ENCODE measurements around the gene KASH5.
"Not testable (repeated sequence)": the region's sequence is repeated elsewhere in the genome, so short reads cannot be mapped to it uniquely, and the experiment has no call there.

The KASH5 gene

DNA sequence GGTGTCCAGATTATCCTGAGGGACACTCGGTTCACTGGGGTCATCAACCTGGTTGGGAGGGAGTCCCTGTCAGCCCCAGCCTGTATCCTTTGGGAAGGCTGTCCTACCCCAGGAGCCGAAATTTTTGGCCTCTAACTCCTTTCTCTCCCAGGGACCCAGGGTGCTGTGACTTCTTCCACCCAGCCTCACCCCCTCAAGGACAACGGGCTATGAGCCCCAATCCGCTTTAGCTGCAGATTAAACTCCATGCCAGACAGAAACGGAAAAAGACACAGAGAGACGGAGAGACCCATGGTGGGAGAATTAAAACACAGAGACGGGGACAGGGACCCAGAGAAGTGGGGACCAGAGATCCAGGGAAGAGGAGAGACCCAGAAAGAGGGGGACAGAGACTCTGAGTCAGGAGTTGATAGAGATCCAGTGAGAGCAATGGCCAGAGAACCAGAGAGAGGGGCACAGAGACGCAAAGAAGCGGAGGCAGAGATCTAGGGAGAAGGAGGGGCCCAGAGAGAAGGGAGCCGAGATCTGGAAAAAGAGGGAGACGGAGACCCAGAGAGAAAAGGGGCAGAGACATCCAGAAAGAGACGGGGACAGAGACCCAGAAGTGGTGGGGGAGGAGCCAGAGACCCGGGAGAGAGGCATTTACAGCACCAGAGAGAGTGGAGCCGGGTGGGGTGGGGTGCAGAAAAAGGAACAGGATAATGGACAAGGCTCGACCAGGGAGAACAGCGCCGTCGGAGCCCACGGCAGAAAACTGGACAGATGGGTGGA is 52.6 kb downstream of the KASH5 start:
- DNase-seq: no peak

DNA sequence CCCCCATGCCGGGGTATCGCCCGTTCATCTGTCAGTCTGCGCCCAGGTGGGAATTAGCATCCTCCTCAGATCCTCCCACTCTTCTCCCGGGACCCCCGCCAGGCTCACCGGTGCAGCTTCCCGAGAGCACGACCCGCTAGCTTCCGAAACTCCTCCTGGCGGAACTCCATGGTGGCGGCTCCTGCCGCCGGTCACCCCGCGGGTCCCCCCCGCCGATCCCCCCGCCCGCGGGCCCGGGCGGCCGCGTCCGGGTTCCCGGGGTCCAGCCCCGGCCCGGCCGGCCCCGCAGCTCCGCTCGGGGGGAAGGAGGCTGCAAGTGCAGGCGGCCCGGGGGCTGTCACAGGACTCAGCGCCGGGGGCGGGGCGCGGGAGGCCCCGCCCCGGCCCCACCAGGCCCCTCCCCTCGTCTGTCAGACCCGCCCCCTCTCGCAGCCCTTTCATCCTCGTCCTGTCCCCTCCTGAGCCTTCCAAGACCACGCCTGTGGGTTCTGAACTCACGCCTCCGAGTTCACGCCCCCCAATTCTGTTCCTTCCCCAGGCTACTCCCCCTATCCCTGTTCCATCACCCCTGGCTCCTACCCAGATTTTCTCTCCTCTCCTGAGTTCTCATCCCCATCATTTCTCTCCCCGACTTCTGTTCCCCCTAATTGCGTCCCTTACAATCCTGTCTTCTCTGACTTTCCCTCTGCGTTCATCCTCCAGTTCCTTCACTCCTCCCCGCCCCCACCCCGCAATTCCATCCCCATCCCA is 53.3 kb downstream of the KASH5 start, which contains the start of gene SLC17A7:
SLC17A7 (minus strand) TSS at position 318 of the 750 bp plus-strand sequence; CDS start at position 170, 148 bp downstream.
- DNase-seq: peak; percentile 42

DNA sequence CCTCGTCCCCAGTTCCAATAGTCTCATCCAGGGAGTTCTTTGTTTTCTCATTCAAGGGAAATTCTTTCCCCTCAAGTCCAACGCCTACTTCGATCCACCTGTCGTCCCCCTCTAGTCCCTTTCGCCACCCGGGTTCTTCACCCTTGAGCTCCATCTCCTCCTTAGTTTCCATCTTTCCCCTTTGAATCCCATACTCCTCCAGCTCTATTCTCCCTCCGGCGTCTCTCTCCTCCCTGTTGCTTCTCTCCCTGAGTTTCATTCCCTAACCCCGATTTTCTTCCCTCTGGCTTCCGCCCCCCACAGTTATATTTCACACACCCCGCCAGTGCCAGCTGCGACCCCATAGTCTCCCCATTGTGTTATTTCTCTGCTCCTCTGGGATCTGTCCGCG is 53.9 kb downstream of the KASH5 start:
- DNase-seq: no peak

DNA sequence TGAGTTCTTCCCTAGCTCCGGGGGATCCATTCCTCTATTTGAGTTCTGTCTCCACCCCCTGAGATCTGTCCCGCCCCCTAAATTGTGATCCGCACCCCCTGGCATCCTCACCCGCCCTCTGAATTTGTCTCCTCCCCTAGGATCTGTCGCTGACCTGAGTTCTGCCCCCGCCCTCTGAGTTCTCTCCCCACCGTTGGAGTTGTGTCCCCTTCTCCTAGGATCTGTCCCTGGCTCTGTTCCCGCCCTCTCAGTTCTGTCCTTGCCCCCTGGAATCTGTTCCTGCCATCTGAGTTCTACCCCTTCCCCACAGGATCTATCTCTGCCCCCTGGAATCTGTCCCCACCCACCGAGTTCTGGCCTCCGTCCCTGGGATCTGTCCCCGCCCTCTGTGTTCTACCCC is 54.3 kb downstream of the KASH5 start:
- peak; percentile 28 for DNase-seq

DNA sequence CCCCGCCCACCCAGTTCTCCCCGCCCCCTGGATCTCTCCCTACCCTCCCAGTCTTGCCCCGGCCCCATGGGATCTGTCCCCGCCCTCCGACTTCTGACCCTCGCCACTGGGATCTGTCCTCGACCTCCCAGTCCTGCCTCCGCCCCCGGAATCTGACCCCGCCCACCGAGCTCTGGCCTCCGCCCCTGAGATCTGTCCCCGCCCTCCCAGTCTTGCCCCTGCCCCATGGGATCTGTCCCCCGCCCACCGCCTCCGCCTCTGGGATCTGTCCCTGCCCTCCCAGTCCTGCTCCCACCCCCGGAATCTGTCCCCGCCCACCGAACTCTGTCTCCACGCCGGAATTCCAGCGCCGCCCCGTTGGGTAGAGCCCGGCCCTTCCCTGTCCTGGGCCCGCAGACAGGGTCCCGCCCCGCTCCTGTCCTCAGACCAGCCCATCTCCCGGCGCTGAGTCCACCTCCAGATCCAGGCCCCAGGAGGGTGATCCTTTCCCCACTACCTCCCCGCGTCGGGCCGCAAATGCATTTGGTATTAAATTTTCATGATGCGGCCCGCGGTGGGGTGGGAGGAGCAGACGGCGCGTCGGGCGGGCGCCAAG is 54.8 kb downstream of the KASH5 start:
- peak; percentile 69 for DNase-seq

DNA sequence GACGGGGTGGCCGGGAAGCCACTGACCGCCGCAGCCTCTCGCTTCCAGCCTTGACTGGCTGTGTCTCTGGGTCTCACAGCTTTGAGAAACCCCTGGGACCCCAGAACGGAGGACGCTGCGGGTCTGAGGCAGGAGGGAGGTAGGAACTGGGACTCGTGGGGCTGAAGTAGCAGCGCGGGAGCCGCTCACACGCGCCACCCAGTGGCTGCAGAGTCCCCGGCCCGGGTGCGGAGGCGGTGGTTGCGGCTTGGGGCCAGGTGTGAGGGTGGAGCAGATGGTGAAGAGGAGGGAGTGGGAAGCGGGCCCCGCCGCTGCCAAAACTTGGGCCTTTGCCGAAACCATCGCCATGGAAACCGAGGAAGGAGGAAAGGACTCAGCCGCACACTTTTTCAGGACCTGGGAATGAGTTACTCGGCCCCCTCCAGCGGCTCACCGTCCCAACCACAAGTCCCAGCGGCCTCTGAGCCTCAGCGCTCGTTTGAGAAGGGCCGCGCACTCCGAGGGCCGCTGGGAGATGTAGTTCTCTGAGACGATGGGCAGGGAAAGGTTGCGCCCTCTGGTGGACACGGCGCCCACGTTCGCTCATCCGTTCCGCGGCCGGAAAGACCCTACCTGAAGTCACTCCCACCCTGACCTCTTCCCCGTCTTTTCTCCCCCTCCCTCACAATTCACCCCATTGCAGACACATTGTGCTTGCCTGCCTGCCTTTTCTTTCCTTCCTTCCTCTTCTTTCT is 55.5 kb downstream of the KASH5 start:
- peak; percentile 93 for DNase-seq

DNA sequence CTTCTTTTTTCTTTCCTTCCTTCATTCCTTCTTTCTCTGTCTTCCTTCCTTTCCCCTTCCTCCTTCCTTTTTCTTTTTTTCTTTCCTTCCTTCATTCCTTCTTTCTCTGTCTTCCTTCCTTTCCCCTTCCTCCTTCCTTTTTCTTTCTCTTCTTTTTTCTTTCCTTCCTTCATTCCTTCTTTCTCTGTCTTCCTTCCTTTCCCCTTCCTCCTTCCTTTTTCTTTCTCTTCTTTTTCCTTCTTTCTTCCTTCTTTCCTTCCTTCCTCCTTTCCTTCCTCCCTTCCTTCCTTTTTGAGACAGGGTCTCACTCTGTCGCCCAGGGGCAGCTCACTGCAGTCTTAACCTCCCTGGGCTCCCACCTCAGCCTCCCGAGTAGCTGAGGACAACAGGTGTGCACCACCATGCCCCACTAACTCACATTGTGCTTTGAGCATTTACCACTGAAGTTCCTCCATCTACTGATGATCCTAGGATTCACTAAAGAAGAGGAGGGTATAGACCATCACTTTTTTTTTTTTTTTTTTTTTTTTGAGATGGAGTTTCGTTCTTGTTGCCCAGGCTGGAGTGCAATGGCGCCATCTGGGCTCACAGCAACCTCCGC is 56.2 kb downstream of the KASH5 start:
- DNase-seq: not testable (repeated sequence)

DNA sequence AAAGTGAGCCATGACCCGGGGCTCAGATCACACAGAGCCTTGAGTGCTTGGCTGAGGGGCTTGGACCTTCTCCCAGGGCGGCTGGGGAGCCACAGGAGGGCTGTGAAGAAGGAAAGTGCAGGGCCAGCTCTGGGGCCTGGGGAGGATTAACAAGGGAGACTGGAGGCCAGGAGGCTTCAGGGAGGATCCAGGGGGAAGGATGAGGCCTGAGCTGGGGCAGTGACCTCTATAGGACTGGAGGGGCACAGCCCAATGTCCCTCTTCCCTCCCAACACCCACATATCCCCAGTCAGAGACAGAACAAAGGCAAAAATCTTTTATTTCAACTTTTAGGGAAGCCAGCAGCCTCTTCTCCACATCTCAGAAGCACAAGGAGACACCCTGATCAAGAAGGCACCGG is 57.9 kb downstream of the KASH5 start:
- DNase-seq: no peak

DNA sequence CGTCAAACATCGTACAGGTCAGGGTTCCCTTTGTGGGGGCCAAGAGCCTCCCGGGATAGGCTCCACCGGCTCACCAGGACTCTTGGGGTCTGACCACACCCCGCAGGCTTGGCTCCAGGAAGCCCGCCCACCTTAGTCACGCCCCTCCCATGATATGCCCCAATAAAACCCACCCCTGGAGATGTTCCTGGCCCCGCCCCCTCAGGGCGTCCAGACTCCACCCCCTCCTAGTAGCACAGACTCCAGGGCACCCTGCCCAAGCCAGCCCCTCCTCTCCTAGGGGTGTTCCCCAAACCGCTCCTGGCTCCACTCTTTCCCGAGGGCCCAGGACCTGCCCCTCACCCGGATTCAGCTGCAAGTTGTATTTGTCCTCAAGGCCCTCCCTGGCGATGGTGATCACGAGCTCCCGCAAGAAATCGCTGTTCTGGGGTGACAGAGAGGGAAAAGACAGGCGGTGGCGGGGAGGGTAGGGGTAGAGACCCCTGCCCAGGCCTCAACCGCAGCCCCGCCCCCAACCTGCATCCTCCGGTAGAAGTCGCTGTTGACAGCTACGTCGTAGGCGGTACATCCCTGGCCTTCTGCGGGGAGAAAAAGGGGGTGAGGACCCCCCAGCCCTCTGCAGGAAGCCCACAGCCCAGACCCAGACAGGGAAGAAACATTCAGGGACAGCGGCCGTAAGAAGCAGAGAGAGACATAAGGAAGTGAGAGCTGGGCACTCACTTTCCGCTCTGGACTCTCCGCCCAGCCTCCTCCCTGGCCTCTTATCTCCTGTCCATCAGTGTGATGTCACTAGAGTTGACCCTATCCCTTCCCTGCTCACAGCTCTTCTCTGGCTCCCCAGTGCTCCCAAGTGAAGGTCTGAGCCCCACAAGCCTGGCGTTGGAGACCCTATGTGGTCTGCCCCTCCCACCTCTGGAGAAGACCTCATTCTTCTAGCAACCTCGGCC is 59.7 kb downstream of the KASH5 start:
- peak; percentile 45 for DNase-seq

DNA sequence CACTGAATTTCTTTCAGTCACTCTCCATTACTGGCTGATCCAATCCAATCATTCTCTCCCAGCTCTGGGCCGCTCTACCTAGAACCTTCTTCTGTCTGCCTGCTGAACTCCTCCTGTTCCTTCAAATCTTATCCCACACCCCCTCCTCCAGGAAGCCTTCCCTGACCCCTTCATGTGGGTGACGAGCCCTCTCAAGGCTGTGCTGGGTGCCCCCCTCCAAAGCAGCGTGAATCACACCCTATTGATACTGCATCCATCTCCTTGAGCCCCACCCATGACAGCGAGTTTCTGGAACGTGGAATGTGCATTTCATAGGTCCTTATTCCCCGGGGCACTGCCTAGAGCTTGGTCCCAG is 60.4 kb downstream of the KASH5 start:
- DNase-seq: no peak

DNA sequence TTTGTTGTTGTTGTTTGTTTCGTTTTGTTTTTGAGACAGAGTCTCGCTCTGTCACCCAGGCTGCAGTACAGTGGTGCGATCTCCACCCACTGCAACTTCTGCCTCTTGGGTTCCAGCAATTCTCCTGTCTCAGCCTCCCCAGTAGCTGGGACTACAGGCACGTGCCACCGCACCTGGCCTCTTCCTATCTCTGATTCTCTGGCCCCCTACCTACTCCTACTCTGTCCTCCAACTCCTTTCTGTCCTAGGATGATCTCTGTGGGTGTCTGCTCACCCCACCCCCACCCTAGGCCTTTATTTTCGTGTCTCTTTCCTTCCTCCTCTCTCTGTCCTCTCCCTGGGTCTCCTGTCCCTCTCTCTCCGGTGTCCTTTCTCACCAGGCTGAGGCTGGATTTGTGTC is 62.4 kb downstream of the KASH5 start:
- DNase-seq: no peak

DNA sequence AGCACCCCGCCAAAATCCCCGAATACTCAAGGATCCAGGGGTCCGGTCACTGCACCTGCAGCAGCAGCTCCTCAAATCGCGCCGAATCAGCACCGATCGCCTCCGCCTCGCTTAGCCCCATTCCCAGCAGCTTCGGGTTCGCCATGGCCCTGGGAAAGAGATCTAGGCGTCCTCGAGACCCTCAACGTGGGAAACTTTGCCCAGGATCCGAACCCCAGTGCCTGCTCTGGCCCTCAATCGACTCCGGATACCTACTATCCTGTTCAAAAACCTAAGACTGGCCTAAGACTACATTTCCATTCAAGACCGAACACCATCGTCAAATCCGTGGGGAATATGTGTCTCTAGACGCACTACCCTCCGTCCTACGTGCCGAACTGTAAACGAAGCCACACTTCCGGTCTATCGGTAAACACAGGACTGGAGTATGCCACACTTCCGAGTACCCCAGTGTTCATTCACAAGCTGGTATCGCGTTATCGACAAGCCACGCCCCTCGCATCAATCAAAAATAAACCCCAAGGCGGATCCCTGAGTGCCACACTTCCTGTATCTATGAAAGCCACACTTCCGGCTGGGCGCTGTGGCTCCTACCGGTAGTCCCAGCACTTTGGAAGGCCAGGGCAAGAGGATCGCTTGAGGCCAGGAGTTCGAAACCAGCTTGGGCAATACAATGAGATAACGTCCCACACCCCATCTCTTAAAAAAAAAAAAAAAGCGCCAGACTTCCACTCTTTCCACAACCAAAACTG is 63.6 kb downstream of the KASH5 start, which contains the start of gene PIH1D1:
PIH1D1 (minus strand) TSS at position 385 of the 752 bp plus-strand sequence; CDS start at position 145, 240 bp downstream.
- peak; percentile 96 for DNase-seq

DNA sequence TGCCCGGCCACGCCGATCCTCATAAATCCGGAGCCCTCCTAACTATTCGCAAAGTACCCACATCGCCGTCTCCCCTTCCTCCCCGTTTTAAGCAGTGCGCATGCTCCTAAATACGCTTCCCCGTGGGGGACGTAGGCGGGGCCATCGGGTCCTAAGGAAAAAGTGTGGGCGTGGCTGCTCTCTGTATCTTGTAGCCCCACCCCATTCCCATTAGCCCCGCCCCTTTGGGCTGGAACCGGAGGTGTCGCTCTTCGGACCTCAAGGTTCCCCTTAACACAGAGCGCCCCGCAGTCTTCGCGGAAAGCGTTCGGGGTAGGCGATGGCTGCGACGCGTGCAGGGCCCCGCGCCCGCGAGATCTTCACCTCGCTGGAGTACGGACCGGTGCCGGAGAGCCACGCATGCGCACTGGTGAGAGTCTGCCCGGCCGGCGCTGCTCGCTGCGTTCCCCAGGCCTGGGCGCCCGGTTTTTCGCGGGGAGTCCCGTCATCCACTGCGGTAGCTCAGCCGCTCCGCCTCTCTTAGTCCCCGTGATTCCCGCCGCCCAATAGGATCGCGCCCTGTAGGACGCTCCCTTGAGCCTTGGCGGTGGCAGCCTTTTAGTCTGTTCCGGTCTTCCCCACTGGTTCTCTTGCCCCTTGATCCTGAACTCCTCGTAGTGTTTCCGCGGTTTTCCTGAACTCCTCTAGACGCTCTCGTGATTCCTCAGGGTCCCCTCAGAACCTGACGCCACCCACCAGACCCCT is 65.1 kb downstream of the KASH5 start, which contains the start of gene ALDH16A1:
ALDH16A1 (plus strand) TSS at position 213 of the 744 bp plus-strand sequence; CDS start at position 320, 107 bp downstream.
- DNase-seq: peak; percentile 99

DNA sequence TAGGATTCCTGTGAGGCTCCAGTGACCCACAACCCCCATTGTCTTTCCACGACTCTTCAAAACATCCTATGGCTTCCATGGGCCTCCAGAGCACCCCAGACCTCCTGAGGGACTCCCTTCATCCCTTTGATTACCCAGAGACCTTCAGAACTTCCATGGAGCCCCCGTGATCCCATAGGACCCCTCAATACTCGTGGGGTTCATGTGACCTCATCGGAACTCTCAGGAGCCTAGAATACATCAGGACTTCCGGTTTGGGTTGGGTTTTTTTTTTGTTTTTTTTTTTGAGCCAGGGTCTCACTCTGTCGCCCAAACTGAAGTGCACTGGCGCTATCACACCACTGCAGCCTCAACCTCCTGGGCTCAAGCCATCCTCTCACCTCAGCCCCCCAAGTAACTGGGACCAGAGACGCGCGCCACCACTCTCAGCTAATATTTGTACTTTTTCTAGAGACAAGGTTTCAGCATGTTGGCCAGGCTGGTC is 65.8 kb downstream of the KASH5 start:
- no peak for DNase-seq

DNA sequence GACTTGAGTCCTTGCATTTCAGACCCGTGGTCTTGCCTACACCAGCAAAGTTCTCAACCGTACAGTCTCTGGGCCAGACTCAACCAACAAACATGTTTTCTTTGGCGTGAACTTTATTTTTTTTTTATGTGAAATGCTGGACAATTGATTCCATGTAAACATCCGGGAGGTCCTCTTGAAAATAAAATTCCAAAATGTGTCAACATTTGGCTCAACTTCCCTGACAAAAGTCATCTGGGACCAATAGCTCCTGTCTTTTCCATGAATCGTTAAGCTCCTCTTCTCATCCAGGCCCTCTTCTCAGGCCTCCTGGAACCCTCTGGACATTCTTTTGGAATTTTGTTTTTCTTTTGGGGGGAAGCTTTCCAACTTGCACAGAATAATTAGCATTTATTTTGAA is 67.7 kb downstream of the KASH5 start:
- no peak for DNase-seq

DNA sequence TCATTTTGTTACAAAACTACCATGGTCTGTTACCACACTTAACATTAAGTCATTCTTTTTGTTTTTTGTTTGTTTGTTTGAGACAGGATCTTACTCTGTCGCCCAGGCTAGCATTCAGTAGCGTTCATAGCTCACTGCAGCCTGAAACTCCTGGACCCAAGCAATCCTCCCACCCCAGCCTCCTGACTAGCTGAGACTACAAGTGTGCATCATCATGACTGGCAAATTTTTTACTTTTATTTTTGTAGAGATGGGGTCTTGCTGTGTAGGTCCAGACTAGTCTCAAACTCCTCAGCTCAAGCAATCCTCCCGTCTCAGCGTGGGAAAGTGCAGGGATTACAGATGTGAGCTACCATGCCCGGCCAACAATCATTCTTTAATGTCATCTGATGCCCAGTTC is 68.3 kb downstream of the KASH5 start:
- DNase-seq: no peak

DNA sequence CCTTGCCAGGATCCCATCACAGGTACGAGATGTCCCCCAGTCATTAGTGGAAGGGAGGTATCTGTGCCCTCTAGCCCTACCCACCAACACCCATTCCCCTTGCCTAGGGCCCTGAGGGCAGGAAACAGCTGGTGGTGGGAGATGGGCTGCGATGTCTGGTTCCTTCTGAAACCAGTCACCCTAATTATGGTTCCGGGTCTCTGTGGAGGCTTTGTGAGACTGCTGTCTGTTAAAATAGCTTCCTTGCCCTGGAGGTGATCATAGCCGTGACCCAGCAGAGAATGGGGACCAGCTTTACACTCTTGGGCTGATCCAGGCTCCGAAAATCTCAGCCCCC is 70.5 kb downstream of the KASH5 start:
- no peak for DNase-seq

DNA sequence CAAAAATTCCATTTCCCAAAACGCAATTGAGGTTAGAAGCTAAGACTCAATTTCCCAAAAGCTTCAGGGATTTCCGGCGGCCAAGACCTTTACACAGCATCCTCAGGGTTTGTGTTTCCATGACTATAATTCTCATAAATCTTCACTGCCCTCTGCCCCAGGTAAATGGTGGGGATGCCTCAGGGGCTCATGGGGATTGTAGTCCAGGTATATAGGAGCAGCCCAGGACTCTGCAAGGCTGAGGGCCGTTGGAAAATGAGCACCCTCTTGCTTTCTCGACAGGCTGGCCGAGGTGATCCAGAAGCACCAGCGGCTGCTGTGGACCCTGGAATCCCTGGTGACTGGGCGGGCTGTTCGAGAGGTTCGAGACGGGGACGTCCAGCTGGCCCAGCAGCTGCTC is 71.3 kb downstream of the KASH5 start:
- no peak for DNase-seq

DNA sequence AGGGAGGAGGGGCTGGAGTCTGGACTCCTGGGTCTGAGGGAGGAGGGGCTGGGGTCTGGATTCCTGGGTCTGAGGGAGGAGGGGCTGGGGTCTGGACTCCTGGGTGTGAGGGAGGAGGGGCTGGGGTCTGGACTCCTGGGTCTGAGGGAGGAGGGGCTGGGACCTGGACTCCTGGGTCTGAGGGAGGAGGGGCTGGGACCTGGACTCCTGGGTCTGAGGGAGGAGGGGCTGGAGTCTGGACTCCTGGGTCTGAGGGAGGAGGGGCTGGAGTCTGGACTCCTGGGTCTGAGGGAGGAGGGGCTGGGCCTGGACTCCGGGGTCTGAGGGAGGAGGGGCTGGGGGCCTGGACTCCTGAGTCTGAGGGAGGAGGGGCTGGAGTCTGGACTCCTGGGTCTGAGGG is 73.1 kb downstream of the KASH5 start:
- DNase-seq: not testable (repeated sequence)

DNA sequence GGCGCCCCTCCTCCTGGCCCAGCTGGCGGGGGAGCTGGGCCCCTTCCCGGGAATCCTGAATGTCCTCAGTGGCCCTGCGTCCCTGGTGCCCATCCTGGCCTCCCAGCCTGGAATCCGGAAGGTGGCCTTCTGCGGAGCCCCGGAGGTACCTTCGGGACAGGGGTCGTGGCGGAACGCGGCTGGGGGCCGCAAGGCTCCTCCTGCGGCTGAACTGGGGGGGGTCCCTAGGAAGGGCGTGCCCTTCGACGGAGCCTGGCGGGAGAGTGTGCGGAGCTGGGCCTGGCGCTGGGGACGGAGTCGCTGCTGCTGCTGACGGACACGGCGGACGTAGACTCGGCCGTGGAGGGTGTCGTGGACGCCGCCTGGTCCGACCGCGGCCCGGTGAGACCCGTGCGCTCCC is 73.6 kb downstream of the KASH5 start:
- DNase-seq: no peak
